Esophagus muscularis mucosa (tissue), 4 donors: ENCODE data around the gene SMARCC2.

Source experiments
- EP300 ChIP-seq: sonication (generic); formaldehyde crosslinking; IDR thresholded peaks from one replicate; pipeline ENCODE4 v1.6.1; 2017; ENCODE audit warnings: antibody characterized with exemption
- POLR2A ChIP-seq: fragments of 450-650 bp; IDR thresholded peaks from one replicate; pipeline ENCODE4 v1.6.1; 2017; ENCODE audit warnings: antibody characterized with exemption, moderate library complexity, mild to moderate bottlenecking, low read depth
- POLR2AphosphoS5 ChIP-seq, 2 donors: sonication (generic); formaldehyde crosslinking; IDR thresholded peaks; one replicate each; pipeline ENCODE4 v1.6.1; 2017; ENCODE audit warnings: antibody characterized with exemption in 2 of 2
- TF ChIP-seq, protein P1 (sequence below), 3 experiments: fragments of 200-600 bp in 2 of 3; fragments of 450-650 bp in 1 of 3; sonication (generic) in 2 of 3; IDR thresholded peaks; one replicate each; pipeline ENCODE4 v1.5.1; 2017 to 2019; ENCODE audit warnings: antibody characterized with exemption in 3 of 3, mild to moderate bottlenecking in 2 of 3, moderate library complexity in 1 of 3

DNA sequence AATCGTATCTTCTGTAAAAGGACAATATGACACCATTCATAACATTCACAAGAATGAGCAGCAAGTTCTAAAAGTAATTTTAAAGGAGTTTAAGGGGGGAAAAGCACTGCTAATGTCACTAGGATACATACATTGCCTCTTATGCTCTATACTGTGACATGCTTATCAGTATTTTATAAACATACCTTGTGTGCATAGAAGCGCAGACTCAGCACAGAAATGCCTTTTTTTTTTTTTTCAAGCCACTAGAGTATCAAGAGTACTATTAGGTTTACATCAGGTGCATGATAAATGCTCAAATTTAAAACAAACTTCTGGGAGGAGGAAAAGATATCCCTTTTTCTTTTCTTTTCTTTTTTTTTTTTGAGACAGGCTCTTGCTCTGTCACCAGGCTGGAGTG, 13.6 kb upstream of the SMARCC2 start:
- TF ChIP-seq POLR2A (no peak), POLR2AphosphoS5 (IDR thresholded peaks at IDR 0.05) (no peak), EP300 (no peak)
- TF ChIP-seq, protein P1, sequence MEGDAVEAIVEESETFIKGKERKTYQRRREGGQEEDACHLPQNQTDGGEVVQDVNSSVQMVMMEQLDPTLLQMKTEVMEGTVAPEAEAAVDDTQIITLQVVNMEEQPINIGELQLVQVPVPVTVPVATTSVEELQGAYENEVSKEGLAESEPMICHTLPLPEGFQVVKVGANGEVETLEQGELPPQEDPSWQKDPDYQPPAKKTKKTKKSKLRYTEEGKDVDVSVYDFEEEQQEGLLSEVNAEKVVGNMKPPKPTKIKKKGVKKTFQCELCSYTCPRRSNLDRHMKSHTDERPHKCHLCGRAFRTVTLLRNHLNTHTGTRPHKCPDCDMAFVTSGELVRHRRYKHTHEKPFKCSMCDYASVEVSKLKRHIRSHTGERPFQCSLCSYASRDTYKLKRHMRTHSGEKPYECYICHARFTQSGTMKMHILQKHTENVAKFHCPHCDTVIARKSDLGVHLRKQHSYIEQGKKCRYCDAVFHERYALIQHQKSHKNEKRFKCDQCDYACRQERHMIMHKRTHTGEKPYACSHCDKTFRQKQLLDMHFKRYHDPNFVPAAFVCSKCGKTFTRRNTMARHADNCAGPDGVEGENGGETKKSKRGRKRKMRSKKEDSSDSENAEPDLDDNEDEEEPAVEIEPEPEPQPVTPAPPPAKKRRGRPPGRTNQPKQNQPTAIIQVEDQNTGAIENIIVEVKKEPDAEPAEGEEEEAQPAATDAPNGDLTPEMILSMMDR (IDR thresholded peaks at IDR 0.05): no peak
